Measurements from ENCODE around the gene SLC10A7. TPM values are rescaled to one million over a fixed set of nuclear protein-coding genes. Genes with fewer than 3 reads are reported as not detected.

Gene SLC10A7
- total and polyA plus RNA-seq, 2 experiments from 2014 or later: 0.81 to 4.3 TPM

DNA sequence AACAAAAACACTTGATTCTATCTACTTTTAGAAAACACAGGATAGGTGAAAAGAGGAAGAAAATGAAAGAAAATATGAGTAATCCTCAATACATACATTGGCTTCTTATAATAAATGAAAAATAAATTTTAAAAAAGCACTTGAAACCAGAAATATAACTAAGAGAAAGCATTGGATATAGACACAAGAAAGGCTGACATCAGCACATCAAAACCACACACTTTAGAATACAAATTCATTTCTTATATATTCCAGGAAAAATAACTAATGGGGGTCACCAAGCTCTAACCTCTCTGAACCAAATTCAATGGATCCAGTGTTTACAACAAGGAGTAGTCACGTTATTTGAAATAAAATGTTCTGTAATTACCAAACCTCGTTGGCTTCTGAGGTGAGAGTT is 173.9 kb downstream of the SLC10A7 start (continued):
- TF ChIP-seq, protein P1, sequence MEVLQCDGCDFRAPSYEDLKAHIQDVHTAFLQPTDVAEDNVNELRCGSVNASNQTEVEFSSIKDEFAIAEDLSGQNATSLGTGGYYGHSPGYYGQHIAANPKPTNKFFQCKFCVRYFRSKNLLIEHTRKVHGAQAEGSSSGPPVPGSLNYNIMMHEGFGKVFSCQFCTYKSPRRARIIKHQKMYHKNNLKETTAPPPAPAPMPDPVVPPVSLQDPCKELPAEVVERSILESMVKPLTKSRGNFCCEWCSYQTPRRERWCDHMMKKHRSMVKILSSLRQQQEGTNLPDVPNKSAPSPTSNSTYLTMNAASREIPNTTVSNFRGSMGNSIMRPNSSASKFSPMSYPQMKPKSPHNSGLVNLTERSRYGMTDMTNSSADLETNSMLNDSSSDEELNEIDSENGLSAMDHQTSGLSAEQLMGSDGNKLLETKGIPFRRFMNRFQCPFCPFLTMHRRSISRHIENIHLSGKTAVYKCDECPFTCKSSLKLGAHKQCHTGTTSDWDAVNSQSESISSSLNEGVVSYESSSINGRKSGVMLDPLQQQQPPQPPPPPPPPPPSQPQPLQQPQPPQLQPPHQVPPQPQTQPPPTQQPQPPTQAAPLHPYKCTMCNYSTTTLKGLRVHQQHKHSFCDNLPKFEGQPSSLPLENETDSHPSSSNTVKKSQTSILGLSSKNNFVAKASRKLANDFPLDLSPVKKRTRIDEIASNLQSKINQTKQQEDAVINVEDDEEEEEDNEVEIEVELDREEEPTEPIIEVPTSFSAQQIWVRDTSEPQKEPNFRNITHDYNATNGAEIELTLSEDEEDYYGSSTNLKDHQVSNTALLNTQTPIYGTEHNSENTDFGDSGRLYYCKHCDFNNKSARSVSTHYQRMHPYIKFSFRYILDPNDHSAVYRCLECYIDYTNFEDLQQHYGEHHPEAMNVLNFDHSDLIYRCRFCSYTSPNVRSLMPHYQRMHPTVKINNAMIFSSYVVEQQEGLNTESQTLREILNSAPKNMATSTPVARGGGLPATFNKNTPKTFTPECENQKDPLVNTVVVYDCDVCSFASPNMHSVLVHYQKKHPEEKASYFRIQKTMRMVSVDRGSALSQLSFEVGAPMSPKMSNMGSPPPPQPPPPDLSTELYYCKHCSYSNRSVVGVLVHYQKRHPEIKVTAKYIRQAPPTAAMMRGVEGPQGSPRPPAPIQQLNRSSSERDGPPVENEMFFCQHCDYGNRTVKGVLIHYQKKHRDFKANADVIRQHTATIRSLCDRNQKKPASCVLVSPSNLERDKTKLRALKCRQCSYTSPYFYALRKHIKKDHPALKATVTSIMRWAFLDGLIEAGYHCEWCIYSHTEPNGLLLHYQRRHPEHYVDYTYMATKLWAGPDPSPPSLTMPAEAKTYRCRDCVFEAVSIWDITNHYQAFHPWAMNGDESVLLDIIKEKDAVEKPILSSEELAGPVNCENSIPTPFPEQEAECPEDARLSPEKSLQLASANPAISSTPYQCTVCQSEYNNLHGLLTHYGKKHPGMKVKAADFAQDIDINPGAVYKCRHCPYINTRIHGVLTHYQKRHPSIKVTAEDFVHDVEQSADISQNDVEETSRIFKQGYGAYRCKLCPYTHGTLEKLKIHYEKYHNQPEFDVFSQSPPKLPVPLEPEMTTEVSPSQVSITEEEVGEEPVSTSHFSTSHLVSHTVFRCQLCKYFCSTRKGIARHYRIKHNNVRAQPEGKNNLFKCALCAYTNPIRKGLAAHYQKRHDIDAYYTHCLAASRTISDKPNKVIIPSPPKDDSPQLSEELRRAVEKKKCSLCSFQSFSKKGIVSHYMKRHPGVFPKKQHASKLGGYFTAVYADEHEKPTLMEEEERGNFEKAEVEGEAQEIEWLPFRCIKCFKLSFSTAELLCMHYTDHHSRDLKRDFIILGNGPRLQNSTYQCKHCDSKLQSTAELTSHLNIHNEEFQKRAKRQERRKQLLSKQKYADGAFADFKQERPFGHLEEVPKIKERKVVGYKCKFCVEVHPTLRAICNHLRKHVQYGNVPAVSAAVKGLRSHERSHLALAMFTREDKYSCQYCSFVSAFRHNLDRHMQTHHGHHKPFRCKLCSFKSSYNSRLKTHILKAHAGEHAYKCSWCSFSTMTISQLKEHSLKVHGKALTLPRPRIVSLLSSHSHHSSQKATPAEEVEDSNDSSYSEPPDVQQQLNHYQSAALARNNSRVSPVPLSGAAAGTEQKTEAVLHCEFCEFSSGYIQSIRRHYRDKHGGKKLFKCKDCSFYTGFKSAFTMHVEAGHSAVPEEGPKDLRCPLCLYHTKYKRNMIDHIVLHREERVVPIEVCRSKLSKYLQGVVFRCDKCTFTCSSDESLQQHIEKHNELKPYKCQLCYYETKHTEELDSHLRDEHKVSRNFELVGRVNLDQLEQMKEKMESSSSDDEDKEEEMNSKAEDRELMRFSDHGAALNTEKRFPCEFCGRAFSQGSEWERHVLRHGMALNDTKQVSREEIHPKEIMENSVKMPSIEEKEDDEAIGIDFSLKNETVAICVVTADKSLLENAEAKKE (CRISPR knock-in tag; IDR thresholded peaks at IDR 0.05): no peak
- TF ChIP-seq POLR2AphosphoS5 (IDR thresholded peaks at IDR 0.05; ENCODE audit: low read depth) (no peak), NANOG (IDR thresholded peaks at IDR 0.05; ENCODE audit: borderline replicate concordance) (no peak), ZNF331 (CRISPR knock-in tag; IDR thresholded peaks at IDR 0.05; ENCODE audit: low read depth) (no peak), ZNF114 (CRISPR knock-in tag; IDR thresholded peaks at IDR 0.05) (no peak), JUNB (IDR thresholded peaks at IDR 0.05; ENCODE audit: unreplicated experiment) (no peak)
- TF ChIP-seq, protein P2, sequence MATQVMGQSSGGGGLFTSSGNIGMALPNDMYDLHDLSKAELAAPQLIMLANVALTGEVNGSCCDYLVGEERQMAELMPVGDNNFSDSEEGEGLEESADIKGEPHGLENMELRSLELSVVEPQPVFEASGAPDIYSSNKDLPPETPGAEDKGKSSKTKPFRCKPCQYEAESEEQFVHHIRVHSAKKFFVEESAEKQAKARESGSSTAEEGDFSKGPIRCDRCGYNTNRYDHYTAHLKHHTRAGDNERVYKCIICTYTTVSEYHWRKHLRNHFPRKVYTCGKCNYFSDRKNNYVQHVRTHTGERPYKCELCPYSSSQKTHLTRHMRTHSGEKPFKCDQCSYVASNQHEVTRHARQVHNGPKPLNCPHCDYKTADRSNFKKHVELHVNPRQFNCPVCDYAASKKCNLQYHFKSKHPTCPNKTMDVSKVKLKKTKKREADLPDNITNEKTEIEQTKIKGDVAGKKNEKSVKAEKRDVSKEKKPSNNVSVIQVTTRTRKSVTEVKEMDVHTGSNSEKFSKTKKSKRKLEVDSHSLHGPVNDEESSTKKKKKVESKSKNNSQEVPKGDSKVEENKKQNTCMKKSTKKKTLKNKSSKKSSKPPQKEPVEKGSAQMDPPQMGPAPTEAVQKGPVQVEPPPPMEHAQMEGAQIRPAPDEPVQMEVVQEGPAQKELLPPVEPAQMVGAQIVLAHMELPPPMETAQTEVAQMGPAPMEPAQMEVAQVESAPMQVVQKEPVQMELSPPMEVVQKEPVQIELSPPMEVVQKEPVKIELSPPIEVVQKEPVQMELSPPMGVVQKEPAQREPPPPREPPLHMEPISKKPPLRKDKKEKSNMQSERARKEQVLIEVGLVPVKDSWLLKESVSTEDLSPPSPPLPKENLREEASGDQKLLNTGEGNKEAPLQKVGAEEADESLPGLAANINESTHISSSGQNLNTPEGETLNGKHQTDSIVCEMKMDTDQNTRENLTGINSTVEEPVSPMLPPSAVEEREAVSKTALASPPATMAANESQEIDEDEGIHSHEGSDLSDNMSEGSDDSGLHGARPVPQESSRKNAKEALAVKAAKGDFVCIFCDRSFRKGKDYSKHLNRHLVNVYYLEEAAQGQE (IDR thresholded peaks at IDR 0.05; ENCODE audit: unreplicated experiment): no peak

All from GM23338 (cell line).